ENCODE results near the gene SEL1L2. TPM values are rescaled to one million over a fixed set of nuclear protein-coding genes. Genes with fewer than 3 reads are reported as not detected.

Gene SEL1L2
- total RNA-seq, 4 donors from 2014 or later: not detected

GRCh38 chr20:13913131-13913530 is 77.3 kb downstream of the SEL1L2 start:
- Histone ChIP-seq H3K27me3 (no peaks in the 10 kb centered on the region), H3K27ac (replicated peaks in 1 of 4) (no peak overlapping the region), H3K9me3 (no peaks in the 10 kb centered on the region), H3K36me3 (no peaks in the 10 kb centered on the region), H3K4me3 (no peak overlapping the region), H3K4me1 (no peaks in the 10 kb centered on the region)
- intact Hi-C loops (cut with DNase I): no loop called here
- TF ChIP-seq CTCF (IDR thresholded peaks at IDR 0.05) (no peak), POLR2AphosphoS5 (IDR thresholded peaks at IDR 0.05) (no peak), EP300 (IDR thresholded peaks at IDR 0.05) (no peak), POLR2A (IDR thresholded peaks at IDR 0.05; ENCODE audit: low read depth) (no peak)
- WGBS: 82% methylated on average over 1 of the region's 1 CpG
- no peak for DNase-seq (ENCODE audit: extremely low spot score)

DNA sequence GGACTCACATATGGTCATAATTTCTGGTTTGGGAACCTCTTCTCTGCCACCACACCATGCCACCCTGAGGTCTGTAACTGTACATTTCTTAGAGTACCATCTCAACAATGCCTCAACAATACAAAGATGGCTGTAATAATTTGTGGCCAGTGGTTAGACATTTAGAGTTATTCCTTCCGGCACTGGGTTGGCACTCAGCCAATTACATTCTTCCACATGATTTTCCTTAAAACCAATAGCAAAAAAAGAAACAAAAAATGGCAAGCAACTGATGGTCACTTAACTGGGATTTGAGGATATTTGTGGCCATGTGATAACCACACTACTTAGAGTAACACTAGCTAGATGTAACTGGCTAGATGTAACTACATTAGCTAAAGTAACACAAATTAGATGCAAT is 79.9 kb downstream of the SEL1L2 start:
- intact Hi-C loops (cut with DNase I): no loop called here
- WGBS: 75% methylated on average over 1 of the region's 1 CpG
- no peaks in the 10 kb centered on the region for H3K4me1 ChIP-seq
- DNase-seq (ENCODE audit: extremely low spot score): no peak
- TF ChIP-seq POLR2A (IDR thresholded peaks at IDR 0.05; ENCODE audit: low read depth): no peak
- TF ChIP-seq CTCF (IDR thresholded peaks at IDR 0.05): no peak
- no peak for TF ChIP-seq POLR2AphosphoS5 (IDR thresholded peaks at IDR 0.05)
- TF ChIP-seq EP300 (IDR thresholded peaks at IDR 0.05): no peak
- H3K27me3 ChIP-seq: no peaks in the 10 kb centered on the region
- no peak overlapping the region for H3K27ac ChIP-seq (replicated peaks in 1 of 4)
- H3K36me3 ChIP-seq: no peaks in the 10 kb centered on the region
- H3K9me3 ChIP-seq: no peaks in the 10 kb centered on the region
- H3K4me3 ChIP-seq: no peak overlapping the region

GRCh38 chr20:13909067-13909466 is 81.3 kb downstream of the SEL1L2 start:
- Histone ChIP-seq H3K4me3 (no peak overlapping the region), H3K9me3 (no peaks in the 10 kb centered on the region), H3K27ac (replicated peaks in 1 of 4) (no peak overlapping the region), H3K36me3 (no peaks in the 10 kb centered on the region), H3K27me3 (no peaks in the 10 kb centered on the region), H3K4me1 (no peaks in the 10 kb centered on the region)
- no peak for DNase-seq (ENCODE audit: extremely low spot score)
- intact Hi-C loops (cut with DNase I): no loop called here
- 82% methylated on average over 4 of the region's 4 CpGs for WGBS
- TF ChIP-seq EP300 (IDR thresholded peaks at IDR 0.05): no peak
- no peak for TF ChIP-seq POLR2AphosphoS5 (IDR thresholded peaks at IDR 0.05)
- no peak for TF ChIP-seq POLR2A (IDR thresholded peaks at IDR 0.05; ENCODE audit: low read depth)
- no peak for TF ChIP-seq CTCF (IDR thresholded peaks at IDR 0.05)

GRCh38 chr20:13904766-13905165 is 85.6 kb downstream of the SEL1L2 start:
- Histone ChIP-seq H3K27ac (replicated peaks in 1 of 4) (no peak overlapping the region), H3K36me3 (no peaks in the 10 kb centered on the region), H3K4me3 (no peak overlapping the region), H3K27me3 (no peaks in the 10 kb centered on the region), H3K9me3 (no peaks in the 10 kb centered on the region), H3K4me1 (no peaks in the 10 kb centered on the region)
- intact Hi-C loops (cut with DNase I): no loop called here
- 87% methylated on average over 3 of the region's 3 CpGs for WGBS
- TF ChIP-seq EP300 (IDR thresholded peaks at IDR 0.05): no peak
- no peak for TF ChIP-seq CTCF (IDR thresholded peaks at IDR 0.05)
- TF ChIP-seq POLR2AphosphoS5 (IDR thresholded peaks at IDR 0.05): no peak
- no peak for TF ChIP-seq POLR2A (IDR thresholded peaks at IDR 0.05; ENCODE audit: low read depth)
- DNase-seq (ENCODE audit: extremely low spot score): no peak

GRCh38 chr20:13900496-13900895 is 89.9 kb downstream of the SEL1L2 start:
- Histone ChIP-seq H3K9me3 (no peaks in the 10 kb centered on the region), H3K36me3 (no peaks in the 10 kb centered on the region), H3K27ac (replicated peaks in 1 of 4) (no peak overlapping the region), H3K4me1 (no peaks in the 10 kb centered on the region), H3K27me3 (no peaks in the 10 kb centered on the region), H3K4me3 (no peak overlapping the region)
- DNase-seq (ENCODE audit: extremely low spot score): no peak
- 94% methylated on average over 10 of the region's 10 CpGs for WGBS
- TF ChIP-seq EP300 (IDR thresholded peaks at IDR 0.05) (no peak), POLR2A (IDR thresholded peaks at IDR 0.05; ENCODE audit: low read depth) (no peak)
- intact Hi-C loops (cut with DNase I): no loop called here
